ENCODE results near the gene RS1.

The RS1 gene

GRCh38 chrX:18672008-18672407 is at the start of gene RS1:
TSS of gene RS1 (minus strand) at chrX:18672108. CDS start at chrX:18672068, 40 bp downstream.
- DNase-seq, result no peak

- DNase-seq, result no peak
Measured at GRCh38 chrX:18719852-18720251, 47.9 kb upstream of the RS1 start.

GRCh38 chrX:18714910-18715309 is 43.0 kb upstream of the RS1 start:
- no peak for DNase-seq

- DNase-seq, result no peak
Measured at GRCh38 chrX:18709833-18710232, 37.9 kb upstream of the RS1 start.

- no peak for DNase-seq
Measured at GRCh38 chrX:18707426-18708049, 35.6 kb upstream of the RS1 start, which contains the start of gene PPEF1. TSS of gene PPEF1 (plus strand) at chrX:18707645. CDS start at chrX:18707781, 136 bp downstream.

- DNase-seq, result no peak
Measured at GRCh38 chrX:18702362-18703195, 30.7 kb upstream of the RS1 start.

- DNase-seq, result no peak
Measured at GRCh38 chrX:18701621-18702361, 29.9 kb upstream of the RS1 start.

- no peak for DNase-seq
Measured at GRCh38 chrX:18698737-18699650, 27.1 kb upstream of the RS1 start.

GRCh38 chrX:18696653-18697052 is 24.7 kb upstream of the RS1 start:
- no peak for DNase-seq

GRCh38 chrX:18692541-18692940 is 20.6 kb upstream of the RS1 start:
- DNase-seq, result no peak

- no peak for DNase-seq
Measured at GRCh38 chrX:18691431-18691830, 19.5 kb upstream of the RS1 start.

GRCh38 chrX:18687856-18688495 is 16.1 kb upstream of the RS1 start:
- no peak for DNase-seq

GRCh38 chrX:18682979-18683387 is 11.1 kb upstream of the RS1 start:
- DNase-seq, result no peak

- no peak for DNase-seq
Measured at GRCh38 chrX:18681996-18682395, 10.1 kb upstream of the RS1 start.

- DNase-seq, result no peak
Measured at GRCh38 chrX:18677161-18677869, 5.4 kb upstream of the RS1 start.

GRCh38 chrX:18676470-18676869 is 4.6 kb upstream of the RS1 start:
- peak in 1 of 14 donors; percentile 11 for DNase-seq

GRCh38 chrX:18676050-18676449 is 4.1 kb upstream of the RS1 start:
- DNase-seq, result no peak

GRCh38 chrX:18674788-18675735 is 3.2 kb upstream of the RS1 start:
- DNase-seq, result peak in 13 of 14 donors; percentile 9 to 81 (median 53)

- peak in 10 of 14 donors; percentile 1 to 72 (median 25) for DNase-seq
Measured at GRCh38 chrX:18674417-18674787, 2.5 kb upstream of the RS1 start.

All from C1 segment of cervical spinal cord (tissue), 14 donors.